ENCODE results near the gene PACS2.
A peak's percentile ranks its signal among the peaks of the same experiment; 100 is the strongest.

Gene PACS2

DNA sequence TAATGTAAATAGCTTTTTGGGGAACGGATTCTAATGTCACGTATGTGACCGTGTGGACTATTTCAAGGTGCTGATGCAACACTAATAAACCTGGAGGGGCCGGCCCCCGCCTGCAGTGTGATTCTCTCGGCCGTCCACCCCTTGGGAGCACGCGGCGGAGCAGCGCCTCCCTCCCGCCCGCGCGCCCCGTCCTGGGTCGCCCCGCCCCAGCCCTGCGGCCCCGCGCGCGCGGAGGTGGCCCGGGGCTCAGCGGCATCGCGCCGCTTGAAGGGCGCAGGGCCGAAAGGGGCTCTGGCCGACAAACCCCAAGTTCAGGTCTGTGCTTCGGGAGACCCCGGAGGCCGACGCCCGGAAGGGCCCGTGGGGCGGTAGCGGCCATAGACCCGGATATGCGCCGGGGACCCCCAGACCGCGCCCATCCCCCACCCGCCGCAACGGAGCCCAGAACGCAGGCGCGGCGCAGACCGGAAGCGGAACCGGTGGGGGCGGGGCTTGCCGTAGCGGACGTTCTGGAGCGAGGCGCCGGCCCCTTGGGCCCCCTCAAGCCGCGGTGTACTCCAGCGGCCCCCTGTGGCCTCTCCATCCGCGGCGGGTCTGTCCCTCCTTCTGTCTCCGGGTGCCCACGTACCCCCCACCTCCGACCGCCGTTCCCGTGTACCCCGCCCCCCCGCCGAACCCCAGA, 83.6 kb downstream of the PACS2 start, which contains the start of gene TEX22:
Gene TEX22 (plus strand): TSS at position 495 of the 682 bp plus-strand sequence. CDS start 803 bp downstream, outside the sequence.
- peak; percentile 87 to 92 for DNase-seq (ENCODE audit: low read depth in 2 of 2, low spot score in 1 of 2)

DNA sequence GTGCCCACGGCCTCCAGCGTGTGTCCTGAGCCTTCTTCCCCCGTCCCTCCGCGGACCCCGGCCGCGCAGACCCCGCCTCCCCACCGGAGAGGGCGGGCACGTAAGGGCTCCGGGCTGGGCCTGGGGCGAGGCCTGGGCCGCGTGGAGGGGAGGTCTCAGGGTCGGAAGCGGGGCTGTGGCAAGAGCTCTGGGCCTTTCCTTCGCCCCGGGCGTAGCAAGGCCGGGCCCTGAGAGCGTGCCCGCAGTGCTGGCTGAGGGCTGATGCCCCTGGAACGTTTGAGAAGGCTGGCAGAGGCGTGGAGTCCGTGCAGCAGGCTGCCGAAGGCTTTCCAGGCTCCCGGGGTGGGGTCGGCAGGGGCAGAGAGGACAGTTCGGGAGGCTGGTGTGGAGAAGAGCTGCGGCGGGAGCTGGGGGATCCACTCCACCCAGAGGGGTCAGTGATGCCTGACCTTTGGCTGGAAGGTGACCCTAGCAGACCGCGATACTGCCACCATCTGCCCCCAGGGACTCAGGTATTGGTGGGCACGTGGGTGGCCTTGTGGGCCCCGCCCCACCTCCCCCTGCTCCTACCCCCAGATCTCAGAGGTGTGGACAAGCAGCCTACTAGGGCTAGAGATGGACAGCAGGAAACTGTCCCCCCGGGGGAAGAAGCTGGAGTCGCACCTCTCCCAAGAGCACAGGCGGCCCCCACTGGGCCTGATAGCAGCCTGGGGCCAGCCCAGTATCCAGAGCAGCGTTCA, 84.3 kb downstream of the PACS2 start:
- DNase-seq (ENCODE audit: low read depth in 2 of 2, low spot score in 1 of 2), result no peak

DNA sequence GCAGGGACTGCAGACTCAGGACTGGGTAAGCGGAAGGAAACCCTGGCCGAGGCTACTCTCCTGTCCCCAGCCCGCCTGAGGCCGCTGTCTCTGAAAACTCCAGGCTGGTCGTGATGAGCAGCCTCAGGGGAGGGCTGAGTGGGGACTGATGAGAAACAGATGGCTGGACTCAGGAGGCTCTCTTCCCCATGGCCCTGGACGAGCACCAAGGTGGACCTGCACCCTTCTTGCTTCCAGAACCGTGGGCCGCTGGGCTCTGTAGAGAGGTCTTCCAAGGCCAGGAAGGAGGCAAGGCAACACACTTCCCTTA, 84.9 kb downstream of the PACS2 start:
- DNase-seq (ENCODE audit: low read depth in 2 of 2, low spot score in 1 of 2), result no peak

- no peak for DNase-seq (ENCODE audit: low read depth in 2 of 2, low spot score in 1 of 2)
These were observed 85.5 kb downstream of the PACS2 start for GRCh38 chr14:105400016-105400415.

- no peak for DNase-seq (ENCODE audit: low read depth in 2 of 2, low spot score in 1 of 2)
These were observed 87.2 kb downstream of the PACS2 start for GRCh38 chr14:105401699-105402098.

DNA sequence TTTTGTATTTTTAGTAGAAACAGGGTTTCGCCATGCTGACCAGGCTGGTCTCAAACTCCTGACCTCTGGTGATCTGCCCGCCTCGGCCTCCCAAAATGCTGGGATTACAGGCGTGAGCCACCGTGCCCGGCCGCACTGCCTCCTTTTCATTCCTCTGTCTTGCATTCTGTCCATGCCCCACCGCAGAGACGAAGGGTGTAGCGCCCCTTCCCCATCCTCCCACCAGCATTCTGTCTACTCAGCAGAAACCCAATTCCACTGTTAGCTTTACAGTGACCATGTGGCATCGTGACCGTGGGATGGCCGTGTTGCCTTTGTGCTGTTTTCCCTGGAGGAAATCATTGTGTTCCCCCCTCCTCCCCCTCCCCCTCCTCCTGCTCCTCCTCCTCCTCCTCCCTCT, 94.0 kb downstream of the PACS2 start:
- DNase-seq (ENCODE audit: low read depth in 2 of 2, low spot score in 1 of 2), result no peak

GRCh38 chr14:105409364-105409763, 94.8 kb downstream of the PACS2 start:
- no peak for DNase-seq (ENCODE audit: low read depth in 2 of 2, low spot score in 1 of 2)

- no peak for DNase-seq (ENCODE audit: low read depth in 2 of 2, low spot score in 1 of 2)
These were observed 96.1 kb downstream of the PACS2 start for GRCh38 chr14:105410642-105411016.

GRCh38 chr14:105411017-105411941, 96.7 kb downstream of the PACS2 start:
- no peak for DNase-seq (ENCODE audit: low read depth in 2 of 2, low spot score in 1 of 2)

DNA sequence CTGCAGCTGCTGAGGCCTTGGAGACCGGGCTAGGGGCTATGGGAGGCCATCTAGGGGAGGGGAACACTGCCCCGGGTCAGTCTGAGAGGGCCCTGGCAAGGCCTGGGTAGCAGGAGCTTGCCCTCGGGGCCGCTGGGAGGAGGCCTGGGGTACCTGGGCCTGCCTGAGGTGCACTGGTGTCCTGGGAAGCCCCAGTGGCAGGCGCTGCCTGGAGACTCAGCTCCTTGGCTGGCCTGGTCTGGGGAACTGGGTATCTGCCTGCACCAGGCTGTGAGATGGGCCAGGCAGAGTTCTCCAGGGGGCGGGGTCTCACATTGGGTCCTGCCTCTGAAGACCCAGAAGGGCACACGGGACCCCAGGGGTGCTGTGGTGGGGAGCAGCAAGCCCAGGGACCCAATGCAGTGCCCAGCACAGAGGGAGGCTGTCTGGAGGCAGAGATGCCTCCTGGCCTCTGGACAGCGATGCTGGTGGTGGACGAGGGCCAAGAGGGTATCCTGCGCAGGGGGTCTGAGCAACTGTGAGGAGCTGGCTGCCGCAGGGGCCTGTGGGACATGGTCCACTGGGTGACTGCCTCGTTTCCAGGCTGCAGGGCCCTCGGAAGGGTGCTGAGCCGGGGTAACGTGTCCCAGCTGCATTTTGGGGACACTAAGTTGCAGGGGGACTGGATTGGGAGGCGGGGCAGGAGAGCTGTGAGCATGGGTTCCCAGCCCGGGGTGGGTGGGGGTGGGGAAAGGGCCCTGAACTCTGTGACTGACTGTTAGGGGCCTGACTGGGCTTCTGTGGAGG, 97.6 kb downstream of the PACS2 start:
- no peak for DNase-seq (ENCODE audit: low read depth in 2 of 2, low spot score in 1 of 2)

GRCh38 chr14:105412771-105413543, 98.4 kb downstream of the PACS2 start:
- DNase-seq (ENCODE audit: low read depth in 2 of 2, low spot score in 1 of 2), result no peak

- no peak for DNase-seq (ENCODE audit: low read depth in 2 of 2, low spot score in 1 of 2)
These were observed 99.0 kb downstream of the PACS2 start for GRCh38 chr14:105413544-105413886.

DNA sequence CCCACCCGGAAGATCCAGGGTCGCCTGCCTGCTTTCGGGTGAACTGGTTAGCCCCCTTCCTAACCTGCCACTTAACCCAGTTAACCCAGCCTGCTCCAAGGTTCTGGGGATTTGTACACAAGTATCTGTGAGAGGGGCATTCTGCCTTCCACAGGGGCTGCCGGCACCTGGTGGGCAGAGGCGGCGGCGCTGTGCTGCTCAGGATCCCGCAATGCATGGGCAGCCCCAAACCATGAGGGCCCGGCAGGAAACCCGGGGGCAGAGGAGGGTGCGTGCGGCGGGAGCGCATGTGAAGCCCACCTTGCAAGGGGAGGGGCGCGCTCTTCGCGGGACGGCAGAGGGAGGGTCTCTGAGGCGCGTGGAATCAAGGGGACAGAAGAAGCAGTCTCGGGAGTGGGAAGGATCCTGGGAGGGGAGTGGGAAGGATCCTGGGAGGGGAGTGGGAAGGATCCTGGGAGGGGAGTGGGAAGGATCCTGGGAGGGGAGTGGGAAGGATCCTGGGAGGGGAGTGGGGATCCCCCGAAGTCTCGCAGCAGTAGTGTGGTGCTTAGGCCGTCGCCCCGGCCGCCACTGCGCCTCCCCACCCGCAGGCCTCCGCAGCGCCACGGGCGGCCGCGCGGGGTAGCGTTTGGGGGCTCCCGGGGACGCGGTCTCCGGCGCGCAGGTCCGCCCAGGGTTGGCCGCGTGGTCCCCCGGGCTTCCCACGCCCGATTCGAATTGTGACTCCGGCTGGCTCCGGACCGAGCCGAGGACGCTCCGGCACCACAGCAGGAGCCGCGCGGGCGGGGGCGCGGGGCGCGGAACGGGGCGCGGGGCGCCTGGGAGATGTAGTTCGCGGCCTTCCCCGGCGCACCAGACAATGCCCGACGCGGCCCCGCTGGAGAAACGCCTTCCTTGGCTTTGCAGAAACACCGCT, 100.2 kb downstream of the PACS2 start:
- DNase-seq (ENCODE audit: low read depth in 2 of 2, low spot score in 1 of 2), result peak in 1 of 2 donors; percentile 28

DNA sequence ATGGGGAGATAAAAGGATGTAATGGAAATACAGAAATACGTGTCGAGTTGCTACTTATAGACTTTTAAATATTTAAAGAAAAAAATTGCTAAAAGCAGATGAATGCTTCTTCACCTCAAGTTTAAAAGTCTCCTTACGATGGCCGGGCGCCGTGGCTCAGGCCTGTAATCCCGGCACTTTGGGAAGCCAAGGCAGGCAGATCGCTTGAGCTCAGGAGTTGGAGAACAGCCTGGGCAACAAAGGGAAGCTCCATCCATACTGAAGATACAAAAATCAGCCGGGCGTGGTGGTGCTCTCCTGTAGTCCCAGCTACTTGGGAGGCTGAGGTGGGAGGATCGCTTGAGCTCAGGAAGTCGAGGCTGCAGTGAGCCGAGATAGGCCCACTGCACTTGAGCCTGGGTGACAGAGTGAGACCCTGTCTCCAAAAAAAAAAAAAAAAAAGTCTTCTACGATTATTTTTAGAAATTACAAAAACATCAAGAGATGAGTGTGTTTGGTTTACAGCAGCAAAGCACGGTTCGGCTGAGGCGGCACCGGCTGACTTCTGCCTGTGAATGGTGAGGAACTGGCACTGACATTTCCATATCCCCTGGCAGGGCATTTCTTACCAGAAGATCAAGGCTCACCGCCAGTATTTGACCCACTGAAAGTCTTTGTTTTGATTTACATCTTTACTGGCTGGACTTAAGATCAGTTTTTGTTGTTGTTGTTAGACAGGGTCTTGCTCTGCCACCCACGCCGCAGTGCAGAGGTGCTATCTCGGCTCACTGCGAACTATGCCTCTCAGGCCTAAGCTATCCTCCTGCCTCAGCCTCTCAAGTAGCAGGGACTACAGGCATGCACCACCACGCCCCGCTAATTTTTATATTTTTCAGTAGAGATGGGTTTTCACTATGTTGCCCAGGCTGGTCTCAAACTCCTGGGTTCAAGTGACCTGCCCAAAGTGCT, 101.2 kb downstream of the PACS2 start:
- DNase-seq (ENCODE audit: low read depth in 2 of 2, low spot score in 1 of 2), result no peak

DNA sequence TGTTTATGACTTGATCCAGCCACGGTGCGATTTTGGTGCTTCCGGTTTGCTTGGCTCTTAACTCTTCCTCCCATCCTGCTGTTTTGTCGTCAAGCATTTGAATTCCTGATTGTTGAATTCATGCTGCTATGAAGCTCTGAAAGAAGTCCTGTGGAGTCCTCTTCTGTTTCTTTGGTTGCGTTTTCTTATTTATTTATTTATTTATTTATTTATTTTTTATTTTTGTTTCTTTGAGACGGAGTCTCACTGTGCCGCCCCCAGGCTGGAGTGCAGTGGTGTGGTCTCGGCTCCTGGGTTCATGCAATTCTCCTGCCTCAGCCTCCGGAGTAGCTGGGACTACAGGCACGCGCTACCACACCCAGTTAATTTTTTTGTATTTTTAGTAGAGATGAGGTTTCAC, 102.1 kb downstream of the PACS2 start:
- no peak for DNase-seq (ENCODE audit: low read depth in 2 of 2, low spot score in 1 of 2)

GRCh38 chr14:105417690-105418121, 103.2 kb downstream of the PACS2 start:
- no peak for DNase-seq (ENCODE audit: low read depth in 2 of 2, low spot score in 1 of 2)

DNA sequence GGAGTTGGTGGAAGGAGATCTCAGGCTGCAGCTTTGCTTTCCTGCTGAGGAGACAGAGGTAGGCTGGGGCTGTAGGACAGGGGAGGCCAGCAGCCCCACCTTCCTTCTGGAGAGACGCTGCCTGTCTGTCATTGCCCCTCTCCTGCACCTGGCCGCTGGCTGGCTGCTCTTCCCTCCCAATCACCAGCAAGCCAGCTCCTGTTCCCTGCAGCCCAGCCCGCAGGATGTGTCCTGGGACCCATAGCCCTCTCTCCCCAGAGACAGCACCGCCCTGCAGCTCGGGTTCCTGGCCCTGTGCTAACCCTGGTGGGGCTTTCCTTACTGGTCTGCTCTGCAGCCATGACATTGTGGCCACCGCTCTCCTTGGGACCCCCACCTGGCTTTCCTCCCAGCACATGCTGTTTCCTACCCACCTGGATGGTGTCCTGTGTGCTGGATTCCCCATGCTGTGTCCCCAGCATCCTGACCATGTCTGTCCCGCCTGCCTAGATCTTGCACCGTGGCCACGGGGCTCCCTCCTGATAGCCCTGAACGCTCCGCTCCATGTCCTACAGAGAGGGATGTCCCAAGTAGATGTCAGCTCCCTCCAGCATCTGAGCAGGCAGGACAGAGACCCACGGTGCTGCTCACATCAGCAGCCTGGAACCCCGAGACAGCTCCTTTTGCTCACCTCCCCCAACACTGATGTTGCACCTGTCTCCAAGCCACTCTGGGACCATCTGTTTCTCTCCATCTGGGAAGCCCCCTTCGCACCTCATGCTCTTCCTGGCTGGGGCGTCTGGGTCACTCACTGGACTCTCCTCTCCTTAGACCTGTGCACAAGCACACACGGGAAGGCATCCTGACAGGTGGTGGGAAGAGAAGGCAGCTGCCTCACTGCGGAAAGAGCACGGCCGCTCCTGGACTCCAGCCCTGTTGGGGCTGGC, 104.0 kb downstream of the PACS2 start:
- DNase-seq (ENCODE audit: low read depth in 2 of 2, low spot score in 1 of 2), result no peak
